Neural cell (in vitro differentiated cells): ENCODE data around the gene CPA5. TPM values are rescaled to one million over a fixed set of nuclear protein-coding genes. Genes with fewer than 3 reads are reported as not detected.

Source experiments
- H2AFZ ChIP-seq: fragments of 200-600, 300-800 bp; sonication (generic), shearing (Covaris generic); 2 replicates; pipeline ENCODE4 v1.6.0; 2014; ENCODE audit warnings: low read depth, mild to moderate bottlenecking, antibody characterized with exemption, low read length, moderate library complexity
- H3F3A ChIP-seq: fragments of 200-600 bp; shearing (Covaris generic); 2 replicates; pipeline ENCODE4 v1.6.1; 2016; ENCODE audit warnings: mild to moderate bottlenecking, moderate library complexity, mixed read lengths, antibody characterized with exemption, low read length; ENCODE audit not compliant: insufficient read depth, poor library complexity, severe bottlenecking
- H3K27ac ChIP-seq: fragments of 200-600, 300-800 bp; sonication (generic), shearing (Covaris generic); 2 replicates; pipeline ENCODE4 v1.5.1; 2014; ENCODE audit warnings: mild to moderate bottlenecking, low read length, moderate library complexity
- H3K27me3 ChIP-seq: fragments of 300-800, 200-600 bp; sonication (generic), shearing (Covaris generic); 2 replicates; pipeline ENCODE4 v1.6.0; 2014; ENCODE audit warnings: mild to moderate bottlenecking, low read depth, low read length, moderate library complexity; ENCODE audit not compliant: insufficient read depth
- H3K36me3 ChIP-seq: fragments of 300-800, 200-600 bp; sonication (generic), shearing (Covaris generic); 2 replicates; pipeline ENCODE4 v1.5.1; 2014; ENCODE audit warnings: mild to moderate bottlenecking, antibody characterized with exemption, low read length, moderate library complexity; ENCODE audit not compliant: insufficient read depth
- H3K4me2 ChIP-seq: fragments of 300-800, 200-600 bp; sonication (generic), shearing (Covaris generic); 2 replicates; pipeline ENCODE4 v1.6.0; 2014; ENCODE audit warnings: mild to moderate bottlenecking, low read length
- H3K4me3 ChIP-seq: fragments of 300-800, 200-600 bp; sonication (generic), shearing (Covaris generic); 2 replicates; pipeline ENCODE4 v1.5.1; 2014; ENCODE audit warnings: mild to moderate bottlenecking, low read length, moderate library complexity
- H3K79me2 ChIP-seq: fragments of 200-600 bp; shearing (Covaris generic); replicated peaks from 2 replicates; pipeline ENCODE4 v1.6.0; 2014; ENCODE audit warnings: mild to moderate bottlenecking, low read length, moderate library complexity; ENCODE audit not compliant: insufficient read depth
- H3K9ac ChIP-seq: fragments of 300-800, 200-600 bp; sonication (generic), shearing (Covaris generic); 2 replicates; pipeline ENCODE4 v1.6.1; 2016; ENCODE audit warnings: mild to moderate bottlenecking, low read length, mixed read lengths
- H3K9me2 ChIP-seq: fragments of 200-600 bp; shearing (Covaris generic); 2 replicates; pipeline ENCODE4 v1.6.1; 2016; ENCODE audit warnings: mild to moderate bottlenecking, low read length, mixed read lengths; ENCODE audit not compliant: insufficient read depth
- H3K9me3 ChIP-seq: fragments of 200-600, 300-800 bp; sonication (generic), shearing (Covaris generic); 2 replicates; pipeline ENCODE4 v1.6.1; 2016; ENCODE audit warnings: mild to moderate bottlenecking, mixed run types, low read length, moderate library complexity, mixed read lengths
- H4K20me1 ChIP-seq: fragments of 200-600 bp; shearing (Covaris generic); 2 replicates; pipeline ENCODE4 v1.6.1; 2016; ENCODE audit warnings: mild to moderate bottlenecking, mixed run types; ENCODE audit not compliant: insufficient read depth
- CTCF ChIP-seq: fragments of 450-650 bp; IDR thresholded peaks from 2 replicates; pipeline ENCODE4 v1.5.1; 2014; ENCODE audit warnings: antibody characterized with exemption, mild to moderate bottlenecking, moderate library complexity; ENCODE audit not compliant: poor library complexity, severe bottlenecking
- EP300 ChIP-seq: fragments of 450-650 bp; conservative IDR thresholded peaks from 2 replicates; pipeline ENCODE4 v1.6.1; 2014; ENCODE audit warnings: antibody characterized with exemption, mild to moderate bottlenecking, moderate library complexity; ENCODE audit not compliant: poor library complexity, severe bottlenecking
- EZH2 ChIP-seq: fragments of 200-600, 300-800 bp; shearing (Covaris generic), sonication (generic); IDR thresholded peaks from 2 replicates; pipeline ENCODE4 v1.6.1; 2014; ENCODE audit warnings: antibody characterized with exemption, low read length, borderline replicate concordance, mild to moderate bottlenecking; ENCODE audit not compliant: insufficient read depth, poor library complexity, severe bottlenecking
- MXI1 ChIP-seq: fragments of 450-650 bp; conservative IDR thresholded peaks from 2 replicates; pipeline ENCODE4 v1.6.1; 2014; ENCODE audit warnings: antibody characterized with exemption, mild to moderate bottlenecking; ENCODE audit not compliant: poor library complexity, severe bottlenecking
- POLR2AphosphoS5 ChIP-seq: IDR thresholded peaks from 2 replicates; pipeline ENCODE4 v1.6.1; 2012
- RAD21 ChIP-seq: fragments of 450-650 bp; conservative IDR thresholded peaks from 2 replicates; pipeline ENCODE4 v1.6.1; 2014; ENCODE audit warnings: antibody characterized with exemption, mild to moderate bottlenecking, moderate library complexity
- REST ChIP-seq: IDR thresholded peaks from 2 replicates; pipeline ENCODE4 v1.6.1; 2012; ENCODE audit warnings: borderline replicate concordance
- SMC3 ChIP-seq: fragments of 450-650 bp; conservative IDR thresholded peaks from 2 replicates; pipeline ENCODE4 v1.6.1; 2014; ENCODE audit warnings: antibody characterized with exemption, mild to moderate bottlenecking, moderate library complexity; ENCODE audit not compliant: poor library complexity
- TAF1 ChIP-seq: IDR thresholded peaks from 2 replicates; pipeline ENCODE4 v1.6.1; 2012; ENCODE audit warnings: low read depth
- polyA plus RNA-seq: library from polyadenylated mRNA; depleted of rRNA; stranded (reverse); fragments of >200 nt; gene quantifications from 2 replicates; pipeline ENCODE4 v1.2.3, GENCODE V29; 2014

Gene CPA5
- polyA plus RNA-seq, 1 donor from 2014 or later = not detected

- Histone ChIP-seq H3K9ac (no peak overlapping the region), H3K4me2 (no peak overlapping the region)
- TF ChIP-seq TAF1 (no peak), REST (no peak), EP300 (no peak), POLR2AphosphoS5 (no peak), RAD21 (no peak), EZH2 (no peak), SMC3 (no peak), CTCF (no peak), MXI1 (no peak)
These were observed 41.1 kb upstream of the CPA5 start for GRCh38 chr7:130303551-130303950.

GRCh38 chr7:130303982-130304381 is 40.6 kb upstream of the CPA5 start:
- Histone ChIP-seq H4K20me1 (no peaks in the 10 kb centered on the region), H3K27me3 (no peaks in the 10 kb centered on the region), H3K9me2 (no peaks in the 10 kb centered on the region), H2AFZ (no peak overlapping the region), H3F3A (peaks cover under 1% of the 10 kb centered on the region), H3K4me2 (no peak overlapping the region), H3K79me2 (no peaks in the 10 kb centered on the region), H3K36me3 (no peaks in the 10 kb centered on the region), H3K9ac (no peak overlapping the region), H3K27ac (no peak overlapping the region), H3K4me3 (no peak overlapping the region), H3K9me3 (no peaks in the 10 kb centered on the region)
- no peak for TF ChIP-seq RAD21
- TF ChIP-seq POLR2AphosphoS5 = no peak
- no peak for TF ChIP-seq SMC3
- TF ChIP-seq EP300 = no peak
- no peak for TF ChIP-seq CTCF
- TF ChIP-seq TAF1 = no peak
- no peak for TF ChIP-seq REST

More at GRCh38 chr7:130303551-130303950, 41.1 kb upstream of the CPA5 start:
- Histone ChIP-seq H4K20me1 (no peaks in the 10 kb centered on the region), H3K4me3 (no peak overlapping the region), H2AFZ (no peak overlapping the region), H3K27me3 (no peaks in the 10 kb centered on the region), H3K36me3 (no peaks in the 10 kb centered on the region), H3K27ac (no peak overlapping the region), H3K79me2 (no peaks in the 10 kb centered on the region), H3F3A (peaks cover 3% of the 10 kb centered on the region), H3K9me3 (no peaks in the 10 kb centered on the region), H3K9me2 (no peaks in the 10 kb centered on the region)
